SK-MEL-5 (cell line): ENCODE results near the gene PCGF1. TPM values are rescaled to one million over a fixed set of nuclear protein-coding genes. Genes with fewer than 3 reads are reported as not detected.
A peak's percentile ranks its signal among the peaks of the same experiment; 100 is the strongest.
"Not testable (repeated sequence)": the region's sequence is repeated elsewhere in the genome, so short reads cannot be mapped to it uniquely, and the experiment has no call there.

ENCODE experiments used
- DNase-seq: peaks from one replicate; pipeline ENCODE4 v3.0.0-alpha.2; 2016; ENCODE audit warnings: low read depth, low spot score
- in situ Hi-C: cut with HindIII; loops from 2 replicates; pipeline ENCODE4 v1.10.0; 2016; ENCODE audit warnings: low sequenced_read_pairs, high pct_unique_total_duplicates, low pct_unique_long_range_greater_than_20kb
- total RNA-seq: library from RNA; depleted of rRNA; stranded (reverse); fragments of >200 nt; shearing (Covaris generic); gene quantifications from 2 replicates; pipeline ENCODE4 v1.2.3, GENCODE V29; 2014

Gene PCGF1
- total RNA-seq, 1 experiment from 2014 or later: 72.9 TPM

DNA sequence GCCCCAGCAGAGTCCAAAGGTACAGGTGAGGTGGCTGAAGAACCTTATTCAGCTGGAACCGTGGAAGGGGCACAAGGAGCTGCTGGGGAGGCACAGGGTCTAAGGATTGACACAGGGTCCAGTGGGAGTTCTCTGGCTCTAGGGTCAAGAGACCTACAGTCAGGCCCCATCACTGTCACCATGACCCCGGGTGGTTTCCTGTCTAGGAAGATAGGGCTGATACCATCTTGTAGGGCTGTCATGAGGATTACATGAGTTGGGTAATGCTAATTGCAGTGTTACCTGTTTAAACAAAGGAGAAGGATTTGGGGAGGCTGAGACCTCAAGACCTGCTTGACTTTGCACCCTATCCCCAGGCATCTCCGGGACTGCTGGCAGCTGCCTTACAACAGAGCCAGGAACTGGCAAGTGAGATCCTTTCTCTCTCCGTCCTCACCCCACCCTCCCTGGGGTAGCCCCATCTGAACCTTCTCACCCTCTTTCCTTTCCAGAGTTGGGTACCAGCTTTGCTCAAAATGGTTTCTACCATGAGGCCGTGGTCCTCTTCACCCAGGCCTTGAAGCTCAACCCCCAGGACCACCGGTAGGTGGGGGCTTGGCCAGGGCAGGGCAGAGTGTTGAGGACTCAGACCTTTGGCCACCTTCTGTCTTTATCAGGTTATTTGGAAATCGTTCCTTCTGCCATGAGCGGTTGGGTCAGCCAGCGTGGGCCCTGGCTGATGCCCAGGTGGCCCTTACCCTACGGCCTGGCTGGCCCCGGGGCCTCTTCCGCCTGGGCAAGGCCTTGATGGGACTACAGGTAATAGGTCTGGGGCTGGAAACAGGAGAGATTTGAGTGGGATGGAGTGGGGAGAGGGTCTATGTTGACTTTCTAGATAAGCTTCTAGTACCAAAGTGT is 15.6 kb downstream of the PCGF1 start:
- in situ Hi-C loops: no loop called here
- DNase-seq: no peak

DNA sequence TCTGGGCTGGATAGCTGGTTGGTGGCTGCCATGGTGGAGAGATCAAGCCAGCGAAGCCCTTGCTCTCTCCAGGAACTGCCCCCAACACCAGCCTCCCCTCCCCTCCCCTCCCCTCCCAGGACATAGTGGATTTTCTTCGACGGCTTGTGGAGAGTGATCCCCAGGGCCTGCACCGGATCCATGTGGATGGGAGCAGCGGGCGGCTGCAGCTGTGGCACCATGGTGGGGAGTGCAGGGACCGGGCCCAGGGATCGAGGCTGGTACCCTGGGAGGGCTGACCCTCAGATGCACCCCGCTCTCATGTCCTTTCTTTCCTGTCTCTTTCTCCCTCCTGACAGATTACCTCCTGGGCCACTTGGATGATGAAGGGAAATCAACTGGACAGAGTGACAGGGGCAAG is 17.6 kb downstream of the PCGF1 start:
- in situ Hi-C loops: no loop called here

DNA sequence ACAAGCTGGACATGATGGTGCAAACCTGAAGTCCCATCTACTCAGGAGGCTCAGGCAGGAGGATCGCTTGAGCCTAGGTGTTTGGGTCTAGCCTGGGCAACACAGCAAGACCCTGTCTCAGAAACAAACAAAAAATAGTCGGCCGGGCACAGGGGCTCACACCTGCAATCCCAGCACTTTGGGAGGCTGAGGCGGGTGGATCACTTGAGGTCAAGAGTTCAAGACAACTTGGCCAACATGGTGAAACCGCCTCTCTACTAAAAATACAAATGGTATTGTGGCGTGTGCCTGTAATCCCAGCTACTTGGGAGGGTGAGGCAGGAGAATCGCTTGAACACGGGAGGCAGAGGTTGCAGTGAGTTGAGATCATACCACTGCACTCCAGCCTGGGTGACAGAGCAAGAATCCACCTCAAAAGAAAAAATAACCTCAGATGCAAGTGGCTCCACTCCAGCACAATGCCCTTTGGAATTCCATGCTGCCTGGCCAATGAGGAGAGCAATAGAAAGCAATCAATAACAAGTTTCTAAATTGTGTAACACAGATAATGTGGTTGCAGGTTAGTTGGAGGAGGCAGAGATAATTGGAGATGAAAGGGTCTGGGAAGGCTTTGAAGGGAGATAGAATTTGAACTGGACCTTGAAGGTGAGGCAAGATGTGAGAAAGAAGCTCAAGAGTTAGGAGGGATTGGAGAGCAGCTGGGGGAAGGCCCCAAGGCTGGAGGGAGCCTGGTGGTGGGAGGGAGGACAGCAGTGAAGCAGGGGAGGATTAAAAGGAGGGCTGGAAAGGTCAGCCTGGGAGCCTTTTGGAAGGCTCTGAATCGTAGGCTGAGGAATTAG is 18.6 kb downstream of the PCGF1 start:
- in situ Hi-C loops: no loop called here
- DNase-seq: no peak

More for the DNA sequence above, 17.6 kb downstream of the PCGF1 start:
- no peak for DNase-seq

DNA sequence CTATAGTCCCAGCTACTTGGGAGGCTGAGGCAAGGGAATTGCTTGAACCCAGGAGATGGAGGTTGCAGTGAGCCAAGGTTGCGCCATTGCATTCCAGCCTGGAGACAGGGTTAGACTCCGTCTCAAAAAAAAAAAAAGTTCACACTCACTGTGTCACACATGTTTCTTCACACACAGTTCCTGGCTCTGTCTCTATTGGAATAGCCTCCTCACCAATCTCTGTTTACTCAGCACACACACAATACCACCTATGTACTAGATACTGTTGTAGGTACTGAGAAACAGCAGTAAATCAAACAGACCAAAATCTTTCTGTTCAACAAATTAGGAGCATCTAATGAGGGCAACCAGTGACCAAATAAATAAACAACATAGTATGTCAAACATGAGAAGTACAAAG is 21.4 kb downstream of the PCGF1 start:
- DNase-seq: no peak
- in situ Hi-C loops: no loop called here

GRCh38 chr2:74483675-74484164 is 23.8 kb downstream of the PCGF1 start:
- DNase-seq, in situ Hi-C loops: not testable (repeated sequence)

GRCh38 chr2:74482801-74483674 is 24.5 kb downstream of the PCGF1 start, which contains the start of the genes CCDC142 and TTC31:
Gene CCDC142 (minus strand): TSS chr2:74482998. CDS start chr2:74482837, 161 bp downstream.
Gene TTC31 (plus strand): TSS chr2:74483081. CDS start chr2:74483096, 15 bp downstream.
- peak; percentile 97 for DNase-seq
- in situ Hi-C loops: no loop called here

DNA sequence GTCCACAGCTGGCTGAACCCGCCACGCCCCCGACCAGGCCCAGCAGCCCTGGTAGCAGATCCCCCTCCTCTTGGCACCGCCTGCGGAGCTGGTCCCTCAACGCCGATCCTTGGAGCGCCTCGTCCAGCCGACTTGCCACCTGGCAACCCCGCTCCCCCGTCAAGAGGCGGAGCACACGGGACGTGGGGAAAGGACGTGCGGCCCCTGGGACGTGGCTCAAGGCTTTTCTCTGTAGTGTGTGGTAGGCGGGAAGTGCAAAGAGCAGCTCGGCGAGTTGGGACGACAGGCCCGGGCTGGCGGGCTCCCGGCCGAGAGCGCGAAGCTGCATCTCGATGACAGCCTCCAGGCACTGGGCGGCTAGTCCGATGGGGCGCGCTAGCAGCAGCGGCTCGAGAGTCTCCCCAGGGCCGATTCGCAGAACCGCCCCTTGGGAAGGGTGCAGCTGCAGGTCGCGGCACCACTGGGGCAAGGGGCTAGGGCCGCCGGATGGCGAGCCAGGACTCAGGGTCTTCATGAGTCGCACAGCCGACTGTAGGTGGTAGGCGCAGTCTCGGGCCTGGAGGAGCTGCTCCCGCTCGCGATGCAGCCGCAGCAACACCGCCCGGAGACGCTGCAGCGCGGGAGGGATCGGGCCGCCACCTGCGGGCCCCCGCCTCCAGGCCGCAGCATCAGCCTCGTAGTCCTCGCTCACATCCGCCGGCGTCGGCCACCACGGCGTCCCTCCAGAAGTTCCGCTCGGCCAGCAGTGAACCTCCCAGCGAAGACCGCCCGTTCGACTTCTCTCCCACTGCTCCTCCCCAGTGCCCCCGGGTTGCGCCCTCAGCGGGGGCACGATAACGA is 25.3 kb downstream of the PCGF1 start:
- DNase-seq: no peak
- in situ Hi-C loops: no loop called here

DNA sequence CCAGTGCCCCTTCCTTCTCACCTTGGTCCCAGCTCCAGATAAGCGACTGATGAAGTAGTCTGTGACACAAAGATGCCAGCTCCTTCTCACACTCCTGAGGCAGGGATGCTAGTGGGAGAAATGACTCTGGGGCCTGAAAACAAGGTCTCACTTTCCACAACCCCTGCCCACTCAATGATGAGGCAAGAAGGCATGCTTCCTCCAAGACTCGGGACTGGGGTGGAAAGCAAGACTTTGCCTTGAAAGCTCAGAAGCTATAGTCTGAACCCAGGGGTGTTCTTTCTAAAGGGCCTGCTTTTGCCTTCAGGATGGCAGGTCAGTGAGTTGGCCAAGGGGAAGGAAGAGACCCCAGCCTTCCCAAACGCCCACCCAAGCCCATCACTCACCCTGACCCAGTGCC is 26.1 kb downstream of the PCGF1 start:
- DNase-seq: no peak
- in situ Hi-C loops: no loop called here

DNA sequence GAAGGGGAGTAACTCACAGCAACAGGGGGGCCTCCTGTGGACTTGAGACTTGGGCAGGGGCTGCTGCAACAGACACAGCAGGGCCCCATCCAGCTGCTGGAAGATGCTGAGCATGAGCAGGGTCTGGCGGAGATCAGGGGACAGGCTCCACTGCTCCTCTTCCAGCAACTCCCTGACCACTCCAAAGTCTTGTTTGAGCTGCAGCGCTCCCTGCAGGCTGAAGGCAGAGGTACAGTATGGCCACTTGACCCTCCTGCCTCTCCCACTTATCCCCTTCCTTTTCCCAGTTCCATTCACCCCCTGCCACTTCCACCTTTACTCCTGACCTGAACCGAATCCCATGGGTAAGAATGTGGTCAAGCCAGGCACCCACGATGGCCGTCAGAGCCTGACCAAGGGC is 32.6 kb downstream of the PCGF1 start:
- in situ Hi-C loops: no loop called here
- peak; percentile 53 for DNase-seq

DNA sequence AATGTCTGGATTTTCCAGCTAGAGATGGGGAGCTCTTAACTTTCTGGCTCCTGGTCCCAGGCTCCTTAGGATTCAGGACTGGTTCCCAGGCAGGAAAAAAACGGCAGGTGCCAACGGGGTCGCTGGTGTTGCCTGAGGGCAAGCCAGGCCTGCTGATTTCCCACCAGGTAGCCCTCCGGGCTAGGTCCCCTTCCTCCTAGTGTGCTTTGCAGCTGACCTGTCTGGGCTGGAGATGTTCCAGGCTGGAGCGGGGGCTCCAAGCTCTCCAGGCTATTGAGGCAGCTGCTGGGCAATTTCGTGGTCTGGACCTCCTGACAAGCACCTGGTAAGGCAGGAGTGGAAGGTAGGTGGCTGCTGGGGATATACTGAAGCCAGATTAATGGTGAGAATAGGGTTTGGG is 33.0 kb downstream of the PCGF1 start:
- in situ Hi-C loops: no loop called here
- no peak for DNase-seq

GRCh38 chr2:74472945-74473258 is 34.6 kb downstream of the PCGF1 start:
- no peak for DNase-seq
- in situ Hi-C loops: no loop called here

- in situ Hi-C loops: no loop called here
- DNase-seq: peak; percentile 93
Measured at GRCh38 chr2:74472086-74472944, 35.2 kb downstream of the PCGF1 start, which contains the start of gene MRPL53. Gene MRPL53 (minus strand): TSS chr2:74472680. CDS start chr2:74472660, 20 bp downstream.

DNA sequence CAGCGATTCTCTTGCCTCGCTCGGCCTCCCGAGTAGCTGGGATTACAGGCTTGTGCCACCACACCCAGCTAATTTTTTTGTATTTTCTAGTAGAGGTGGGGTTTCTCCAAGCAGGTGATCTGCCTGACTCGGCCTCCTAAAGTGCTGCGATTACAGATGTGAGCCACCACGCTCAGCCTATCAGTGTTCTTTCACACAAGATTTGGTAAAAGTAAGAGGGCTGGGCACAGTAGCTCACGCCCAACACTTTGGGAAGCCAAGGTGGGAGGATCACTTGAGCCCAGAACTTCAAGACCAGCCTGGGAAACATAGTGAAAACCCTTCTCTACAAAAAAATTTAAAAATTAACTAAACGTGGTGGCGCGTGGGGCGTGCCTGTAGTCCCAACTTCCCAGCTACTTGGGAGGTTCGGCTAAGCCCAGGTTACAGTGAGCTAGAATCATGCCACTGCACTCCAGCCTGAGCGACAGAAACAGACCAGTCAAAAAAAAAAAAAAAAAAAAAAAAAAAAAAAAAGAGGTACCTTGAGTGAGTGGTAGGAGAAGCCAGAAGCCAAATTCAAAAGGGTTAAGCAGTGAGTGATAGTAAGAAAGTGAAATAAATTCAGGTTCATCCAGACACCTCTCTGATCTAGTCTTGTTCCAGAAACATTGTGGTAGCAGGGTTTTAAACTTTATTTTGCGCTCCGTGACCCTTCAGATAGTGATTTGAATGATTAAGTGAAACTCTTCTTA is 36.0 kb downstream of the PCGF1 start:
- in situ Hi-C loops: no loop called here
- no peak for DNase-seq

- DNase-seq, in situ Hi-C loops: not testable (repeated sequence)
Measured at GRCh38 chr2:74470742-74471141, 36.8 kb downstream of the PCGF1 start.

GRCh38 chr2:74464406-74464805 is 43.1 kb downstream of the PCGF1 start:
- in situ Hi-C loops: no loop called here
- no peak for DNase-seq
